Tibial artery (tissue), 4 donors: ENCODE measurements around the gene OR2L8.

Experiments used
- DNase-seq, 2 donors: peaks; one replicate each; pipeline ENCODE4 v3.0.0-alpha.2; 2019
- H3K27ac ChIP-seq, 2 donors: fragments of 200-600 bp; sonication (generic) in 1 of 2; 1 replicate in 1 of 2; 2 replicates in 1 of 2; pipeline ENCODE4 v1.5.1; 2018 to 2019; ENCODE audit warnings: mild to moderate bottlenecking in 1 of 2
- H3K27me3 ChIP-seq, 2 donors: fragments of 200-600 bp; sonication (generic) in 1 of 2; one replicate each; pipeline versions ENCODE4 v1.5.1 to v1.6.0; 2016 to 2019
- H3K36me3 ChIP-seq, 3 donors: fragments of 200-600 bp; sonication (generic) in 2 of 3; one replicate each; pipeline ENCODE4 v1.5.1; 2016 to 2019; ENCODE audit warnings: mild to moderate bottlenecking in 2 of 3
- H3K4me1 ChIP-seq, 4 donors: fragments of 200-600 bp; sonication (generic) in 2 of 4; 1 replicate in 3 of 4; 2 replicates in 1 of 4; pipeline ENCODE4 v1.5.1; 2016 to 2019
- H3K4me3 ChIP-seq, 2 donors: fragments of 200-600 bp; sonication (generic) in 1 of 2; 1 replicate in 1 of 2; 2 replicates in 1 of 2; pipeline ENCODE4 v1.5.1; 2018 to 2019; ENCODE audit warnings: mild to moderate bottlenecking in 2 of 2
- H3K9me3 ChIP-seq, 3 donors: fragments of 200-600 bp; sonication (generic) in 1 of 3; one replicate each; pipeline ENCODE4 v1.5.1; 2016 to 2019
- CTCF ChIP-seq, 2 experiments: fragments of 200-600 bp in 1 of 2; fragments of 450-650 bp in 1 of 2; IDR thresholded peaks; one replicate each; pipeline ENCODE4 v1.5.1; 2017 to 2019; ENCODE audit warnings: antibody characterized with exemption in 2 of 2, mild to moderate bottlenecking in 1 of 2, moderate library complexity in 1 of 2
- intact Hi-C: fragments of 100-400 bp; cut with DNase I; formaldehyde crosslinking; loops from one replicate; pipeline ENCODE4 v1.15.0; 2023; ENCODE audit warnings: low total_unique reads

The OR2L8 gene

GRCh38 chr1:247908766-247909165 lies 39.9 kb upstream of the OR2L8 start:
- H3K27me3 ChIP-seq = no peaks in the 10 kb centered on the region
- H3K36me3 ChIP-seq = no peaks in the 10 kb centered on the region
- H3K9me3 ChIP-seq = no peaks in the 10 kb centered on the region
- no peak overlapping the region for H3K27ac ChIP-seq
- no peak for TF ChIP-seq CTCF (IDR thresholded peaks at IDR 0.05)
- no peak for DNase-seq
- no peak overlapping the region for H3K4me3 ChIP-seq
- no peaks in the 10 kb centered on the region for H3K4me1 ChIP-seq
- intact Hi-C loops = no loop called here

GRCh38 chr1:247913786-247914185 lies 34.9 kb upstream of the OR2L8 start:
- H3K36me3 ChIP-seq = no peaks in the 10 kb centered on the region
- H3K4me3 ChIP-seq = no peak overlapping the region
- H3K4me1 ChIP-seq = no peaks in the 10 kb centered on the region
- DNase-seq = no peak
- intact Hi-C loops = no loop called here
- no peak for TF ChIP-seq CTCF (IDR thresholded peaks at IDR 0.05)
- H3K9me3 ChIP-seq = no peaks in the 10 kb centered on the region
- H3K27ac ChIP-seq = no peak overlapping the region
- no peaks in the 10 kb centered on the region for H3K27me3 ChIP-seq

- no peaks in the 10 kb centered on the region for H3K27me3 ChIP-seq
- intact Hi-C loops = no loop called here
- H3K36me3 ChIP-seq = no peaks in the 10 kb centered on the region
- H3K4me3 ChIP-seq = no peak overlapping the region
- DNase-seq = no peak
- no peaks in the 10 kb centered on the region for H3K9me3 ChIP-seq
- TF ChIP-seq CTCF (IDR thresholded peaks at IDR 0.05) = no peak
- H3K27ac ChIP-seq = no peak overlapping the region
- no peaks in the 10 kb centered on the region for H3K4me1 ChIP-seq
Measured at GRCh38 chr1:247914941-247915662, 33.6 kb upstream of the OR2L8 start.

- Histone ChIP-seq H3K27ac (no peak within 1 kb of the TSS), H3K4me3 (no peak within 1 kb of the TSS), H3K36me3 (no peaks in the 10 kb centered on the region), H3K9me3 (no peaks in the 10 kb centered on the region), H3K27me3 (no peaks in the 10 kb centered on the region), H3K4me1 (no peaks in the 10 kb centered on the region)
- TF ChIP-seq CTCF (IDR thresholded peaks at IDR 0.05) = no peak
- DNase-seq = no peak
- intact Hi-C loops = no loop called here
Measured at GRCh38 chr1:247919952-247920351, 28.7 kb upstream of the OR2L8 start, which contains the start of gene OR2T8. TSS of gene OR2T8 (plus strand) at chr1:247920252. CDS start at chr1:247921018, 766 bp downstream.

- Histone ChIP-seq H3K4me3 (no peak overlapping the region), H3K9me3 (no peaks in the 10 kb centered on the region), H3K27me3 (no peaks in the 10 kb centered on the region), H3K36me3 (no peaks in the 10 kb centered on the region), H3K27ac (no peak overlapping the region), H3K4me1 (no peaks in the 10 kb centered on the region)
- TF ChIP-seq CTCF (IDR thresholded peaks at IDR 0.05) = no peak
- no peak for DNase-seq
- intact Hi-C loops = no loop called here
Measured at GRCh38 chr1:247923941-247924340, 24.7 kb upstream of the OR2L8 start.
